Measurements from ENCODE around the gene RHOJ.
"Not testable (repeated sequence)": the region's sequence is repeated elsewhere in the genome, so short reads cannot be mapped to it uniquely, and the experiment has no call there.

The RHOJ gene

DNA sequence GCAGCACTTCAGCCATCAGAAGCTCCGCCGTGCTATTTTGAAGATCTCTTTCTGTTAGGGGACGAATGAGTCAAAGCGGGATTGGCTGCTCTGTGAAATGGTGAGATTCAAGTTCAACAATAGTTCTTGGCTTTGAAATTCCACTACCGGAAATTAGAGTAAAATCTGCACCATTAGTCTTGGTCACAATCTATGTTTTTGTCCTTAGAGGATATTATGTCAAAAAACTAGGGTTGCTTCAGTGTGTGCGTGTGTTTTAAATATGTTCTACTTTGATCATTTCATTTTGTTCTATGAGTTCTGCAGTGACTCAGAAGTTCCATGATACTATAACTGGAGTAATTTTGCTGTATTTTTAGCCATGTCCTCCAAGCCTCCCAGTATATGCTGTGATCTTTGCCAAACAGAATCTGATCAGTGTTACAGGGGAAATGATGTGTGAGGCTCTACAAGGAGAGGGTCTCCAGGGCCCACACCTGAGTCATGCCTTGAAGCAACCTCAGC lies 91.9 kb downstream of the RHOJ start:
- DNase-seq = peak in 1 of 58 donors; percentile 26

GRCh38 chr14:63297372-63298063 lies 93.3 kb downstream of the RHOJ start:
- DNase-seq = no peak

- no peak for DNase-seq
Observed at GRCh38 chr14:63299351-63300110, 95.3 kb downstream of the RHOJ start.

- no peak for DNase-seq
Observed at GRCh38 chr14:63300854-63301253, 96.6 kb downstream of the RHOJ start.

GRCh38 chr14:63301891-63302534 lies 97.8 kb downstream of the RHOJ start:
- no peak for DNase-seq

- not testable (repeated sequence) for DNase-seq
Observed at GRCh38 chr14:63304429-63304828, 100.2 kb downstream of the RHOJ start.

- no peak for DNase-seq
Observed at GRCh38 chr14:63308723-63309317, 104.6 kb downstream of the RHOJ start.

DNA sequence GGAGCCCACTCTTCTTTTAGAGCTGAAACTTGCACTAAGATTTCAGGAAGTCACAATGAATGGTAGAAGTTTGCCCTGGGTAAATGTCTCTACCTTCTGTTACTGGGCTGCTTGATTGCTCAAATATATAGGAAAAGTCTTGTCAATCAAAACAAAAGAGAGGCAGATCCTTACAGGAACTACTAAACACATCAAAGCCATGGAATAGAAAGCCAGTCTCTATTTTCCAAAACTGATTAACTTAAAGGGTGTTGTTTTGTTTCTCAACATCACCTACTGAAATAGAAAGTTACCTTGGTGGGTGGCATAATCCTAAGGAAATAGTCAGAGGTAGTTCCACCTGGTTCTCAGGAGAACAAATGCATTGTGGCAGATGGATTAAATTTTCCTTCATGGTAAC lies 114.6 kb downstream of the RHOJ start, which contains the start of gene GPHB5:
Gene GPHB5 (minus strand): TSS at position 101 of the 400 bp plus-strand sequence. CDS start 1,086 bp downstream, outside the sequence.
- no peak for DNase-seq

DNA sequence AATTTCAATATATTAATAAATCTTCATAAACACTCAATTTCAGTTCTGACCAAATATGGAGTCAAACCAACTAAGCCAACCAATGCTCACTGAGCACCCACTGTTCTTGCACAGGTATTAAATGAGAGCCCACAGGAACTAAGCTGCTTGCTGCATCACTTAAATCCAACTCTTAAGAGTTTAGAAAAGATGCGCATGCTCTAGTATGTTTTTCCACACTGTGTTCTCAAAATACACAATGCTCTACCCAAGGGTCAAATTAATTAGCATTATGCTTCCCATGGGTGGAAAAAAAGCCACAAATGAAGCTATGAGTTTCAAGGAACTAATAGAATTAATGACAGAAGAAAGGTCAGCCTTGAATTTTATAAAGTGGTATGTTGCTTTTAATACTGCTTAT lies 118.2 kb downstream of the RHOJ start:
- DNase-seq = no peak

- no peak for DNase-seq
Observed at GRCh38 chr14:63322897-63323573, 118.8 kb downstream of the RHOJ start.

- DNase-seq = no peak
Observed at GRCh38 chr14:63326840-63327239, 122.6 kb downstream of the RHOJ start.

- no peak for DNase-seq
Observed at GRCh38 chr14:63328787-63329737, 124.8 kb downstream of the RHOJ start.

- DNase-seq = no peak
Observed at GRCh38 chr14:63342371-63342770, 138.1 kb downstream of the RHOJ start.
